ENCODE data around the gene GATD1. TPM values are rescaled to one million over a fixed set of nuclear protein-coding genes. Genes with fewer than 3 reads are reported as not detected.

GATD1 gene
- total and polyA plus RNA-seq, 2 experiments from 2014 or later = 39.3 to 51.0 TPM

DNA sequence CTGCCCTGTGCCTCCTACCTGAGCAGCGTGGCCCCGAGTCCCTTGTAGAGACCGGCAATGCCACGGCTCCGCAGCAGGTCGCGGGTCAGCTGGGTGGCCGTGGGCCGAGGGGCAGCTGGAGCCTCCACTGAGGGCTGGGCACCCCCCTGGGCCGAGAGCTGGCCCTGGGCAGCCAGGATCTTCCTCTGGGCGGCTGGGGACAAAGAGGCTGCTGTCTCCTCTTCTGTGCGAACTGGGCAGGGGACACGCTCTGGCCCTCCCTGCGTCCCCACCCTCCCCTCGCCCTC is 15.2 kb upstream of the GATD1 start:
- peaks cover 3% of the 10 kb centered on the region; the same call in 1 of the 2 replicates for H4K20me1 ChIP-seq (replicated peaks; ENCODE audit: insufficient read depth)
- no peak overlapping the region for H3K27ac Mint-ChIP-seq
- no peak overlapping the region for H3K4me2 ChIP-seq
- no peaks in the 10 kb centered on the region for H3K9me3 Mint-ChIP-seq
- TF ChIP-seq JUNB (IDR thresholded peaks at IDR 0.05; ENCODE audit: unreplicated experiment) (no peak), ETS1 (IDR thresholded peaks at IDR 0.05) (no peak), ZNF114 (CRISPR knock-in tag; IDR thresholded peaks at IDR 0.05) (no peak), STAT1 (IDR thresholded peaks at IDR 0.05; ENCODE audit: unreplicated experiment) (no peak), CREB1 (CRISPR knock-in tag; IDR thresholded peaks at IDR 0.05; ENCODE audit: low read depth) (no peak)
- TF ChIP-seq, protein P1, sequence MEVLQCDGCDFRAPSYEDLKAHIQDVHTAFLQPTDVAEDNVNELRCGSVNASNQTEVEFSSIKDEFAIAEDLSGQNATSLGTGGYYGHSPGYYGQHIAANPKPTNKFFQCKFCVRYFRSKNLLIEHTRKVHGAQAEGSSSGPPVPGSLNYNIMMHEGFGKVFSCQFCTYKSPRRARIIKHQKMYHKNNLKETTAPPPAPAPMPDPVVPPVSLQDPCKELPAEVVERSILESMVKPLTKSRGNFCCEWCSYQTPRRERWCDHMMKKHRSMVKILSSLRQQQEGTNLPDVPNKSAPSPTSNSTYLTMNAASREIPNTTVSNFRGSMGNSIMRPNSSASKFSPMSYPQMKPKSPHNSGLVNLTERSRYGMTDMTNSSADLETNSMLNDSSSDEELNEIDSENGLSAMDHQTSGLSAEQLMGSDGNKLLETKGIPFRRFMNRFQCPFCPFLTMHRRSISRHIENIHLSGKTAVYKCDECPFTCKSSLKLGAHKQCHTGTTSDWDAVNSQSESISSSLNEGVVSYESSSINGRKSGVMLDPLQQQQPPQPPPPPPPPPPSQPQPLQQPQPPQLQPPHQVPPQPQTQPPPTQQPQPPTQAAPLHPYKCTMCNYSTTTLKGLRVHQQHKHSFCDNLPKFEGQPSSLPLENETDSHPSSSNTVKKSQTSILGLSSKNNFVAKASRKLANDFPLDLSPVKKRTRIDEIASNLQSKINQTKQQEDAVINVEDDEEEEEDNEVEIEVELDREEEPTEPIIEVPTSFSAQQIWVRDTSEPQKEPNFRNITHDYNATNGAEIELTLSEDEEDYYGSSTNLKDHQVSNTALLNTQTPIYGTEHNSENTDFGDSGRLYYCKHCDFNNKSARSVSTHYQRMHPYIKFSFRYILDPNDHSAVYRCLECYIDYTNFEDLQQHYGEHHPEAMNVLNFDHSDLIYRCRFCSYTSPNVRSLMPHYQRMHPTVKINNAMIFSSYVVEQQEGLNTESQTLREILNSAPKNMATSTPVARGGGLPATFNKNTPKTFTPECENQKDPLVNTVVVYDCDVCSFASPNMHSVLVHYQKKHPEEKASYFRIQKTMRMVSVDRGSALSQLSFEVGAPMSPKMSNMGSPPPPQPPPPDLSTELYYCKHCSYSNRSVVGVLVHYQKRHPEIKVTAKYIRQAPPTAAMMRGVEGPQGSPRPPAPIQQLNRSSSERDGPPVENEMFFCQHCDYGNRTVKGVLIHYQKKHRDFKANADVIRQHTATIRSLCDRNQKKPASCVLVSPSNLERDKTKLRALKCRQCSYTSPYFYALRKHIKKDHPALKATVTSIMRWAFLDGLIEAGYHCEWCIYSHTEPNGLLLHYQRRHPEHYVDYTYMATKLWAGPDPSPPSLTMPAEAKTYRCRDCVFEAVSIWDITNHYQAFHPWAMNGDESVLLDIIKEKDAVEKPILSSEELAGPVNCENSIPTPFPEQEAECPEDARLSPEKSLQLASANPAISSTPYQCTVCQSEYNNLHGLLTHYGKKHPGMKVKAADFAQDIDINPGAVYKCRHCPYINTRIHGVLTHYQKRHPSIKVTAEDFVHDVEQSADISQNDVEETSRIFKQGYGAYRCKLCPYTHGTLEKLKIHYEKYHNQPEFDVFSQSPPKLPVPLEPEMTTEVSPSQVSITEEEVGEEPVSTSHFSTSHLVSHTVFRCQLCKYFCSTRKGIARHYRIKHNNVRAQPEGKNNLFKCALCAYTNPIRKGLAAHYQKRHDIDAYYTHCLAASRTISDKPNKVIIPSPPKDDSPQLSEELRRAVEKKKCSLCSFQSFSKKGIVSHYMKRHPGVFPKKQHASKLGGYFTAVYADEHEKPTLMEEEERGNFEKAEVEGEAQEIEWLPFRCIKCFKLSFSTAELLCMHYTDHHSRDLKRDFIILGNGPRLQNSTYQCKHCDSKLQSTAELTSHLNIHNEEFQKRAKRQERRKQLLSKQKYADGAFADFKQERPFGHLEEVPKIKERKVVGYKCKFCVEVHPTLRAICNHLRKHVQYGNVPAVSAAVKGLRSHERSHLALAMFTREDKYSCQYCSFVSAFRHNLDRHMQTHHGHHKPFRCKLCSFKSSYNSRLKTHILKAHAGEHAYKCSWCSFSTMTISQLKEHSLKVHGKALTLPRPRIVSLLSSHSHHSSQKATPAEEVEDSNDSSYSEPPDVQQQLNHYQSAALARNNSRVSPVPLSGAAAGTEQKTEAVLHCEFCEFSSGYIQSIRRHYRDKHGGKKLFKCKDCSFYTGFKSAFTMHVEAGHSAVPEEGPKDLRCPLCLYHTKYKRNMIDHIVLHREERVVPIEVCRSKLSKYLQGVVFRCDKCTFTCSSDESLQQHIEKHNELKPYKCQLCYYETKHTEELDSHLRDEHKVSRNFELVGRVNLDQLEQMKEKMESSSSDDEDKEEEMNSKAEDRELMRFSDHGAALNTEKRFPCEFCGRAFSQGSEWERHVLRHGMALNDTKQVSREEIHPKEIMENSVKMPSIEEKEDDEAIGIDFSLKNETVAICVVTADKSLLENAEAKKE (CRISPR knock-in tag; IDR thresholded peaks at IDR 0.05) = no peak
- no peaks in the 10 kb centered on the region for H3K36me3 ChIP-seq (ENCODE audit: insufficient read depth)
- H3K27ac ChIP-seq (ENCODE audit: low read depth) = no peak overlapping the region
- H2AFZ ChIP-seq = no peak overlapping the region
- no peaks in the 10 kb centered on the region for H3K27me3 ChIP-seq (ENCODE audit: insufficient read depth)
- H3K9me2 ChIP-seq (ENCODE audit: insufficient read depth) = no peaks in the 10 kb centered on the region
- H3K4me1 ChIP-seq (ENCODE audit: insufficient read depth) = peaks cover 23% of the 10 kb centered on the region; the same call in 1 of the 2 replicates
- H3K27me3 Mint-ChIP-seq (ENCODE audit: insufficient read depth, low read depth, poor library complexity) = peaks cover 15% of the 10 kb centered on the region
- H3K4me3 Mint-ChIP-seq = no peak overlapping the region
- ATAC-seq (no peak), DNase-seq (ENCODE audit: low spot score) (no peak)
- peaks cover 6% of the 10 kb centered on the region; the same call in 1 of the 3 replicates for H3K36me3 Mint-ChIP-seq (ENCODE audit: low read depth)
- H3F3A ChIP-seq (replicated peaks; ENCODE audit: low read depth) = peaks cover 13% of the 10 kb centered on the region
- no peaks in the 10 kb centered on the region; the same call in 1 of the 2 replicates for H3K79me2 ChIP-seq (replicated peaks; ENCODE audit: insufficient read depth)
- no peak overlapping the region for H3K4me3 ChIP-seq
- peaks cover 32% of the 10 kb centered on the region for H3K4me1 Mint-ChIP-seq

Measured in GM23338 (cell line).